GF-D8 (cell line): ENCODE results near the gene TM2D1.
A peak's percentile ranks its signal among the peaks of the same experiment; 100 is the strongest.
"Not testable (repeated sequence)": the region's sequence is repeated elsewhere in the genome, so short reads cannot be mapped to it uniquely, and the experiment has no call there.

Experiments used
- DNase-seq: peaks from one replicate; lab custom pipeline; 2025; lab: John Stamatoyannopoulos, UW

The TM2D1 gene

GRCh38 chr1:61718996-61719663 is 5.8 kb downstream of the TM2D1 start:
- DNase-seq, result not testable (repeated sequence)

GRCh38 chr1:61711969-61712368 is 13.0 kb downstream of the TM2D1 start:
- DNase-seq, result no peak

GRCh38 chr1:61711257-61711656 is 13.7 kb downstream of the TM2D1 start:
- not testable (repeated sequence) for DNase-seq

- no peak for DNase-seq
Measured at GRCh38 chr1:61709908-61710289, 15.0 kb downstream of the TM2D1 start.

- DNase-seq, result no peak
Measured at GRCh38 chr1:61708953-61709907, 15.7 kb downstream of the TM2D1 start.

GRCh38 chr1:61699911-61700851 is 24.8 kb downstream of the TM2D1 start:
- no peak for DNase-seq

GRCh38 chr1:61692155-61692800 is 32.7 kb downstream of the TM2D1 start:
- no peak for DNase-seq

GRCh38 chr1:61687901-61688300 is 37.0 kb downstream of the TM2D1 start:
- DNase-seq, result no peak

GRCh38 chr1:61682891-61683290 is 42.0 kb downstream of the TM2D1 start:
- DNase-seq, result no peak

- no peak for DNase-seq
Measured at GRCh38 chr1:61680500-61680899, 44.4 kb downstream of the TM2D1 start.

- not testable (repeated sequence) for DNase-seq
Measured at GRCh38 chr1:61676881-61677280, 48.1 kb downstream of the TM2D1 start.

- no peak for DNase-seq
Measured at GRCh38 chr1:61674221-61674620, 50.7 kb downstream of the TM2D1 start.

GRCh38 chr1:61672376-61672775 is 52.6 kb downstream of the TM2D1 start:
- no peak for DNase-seq

- DNase-seq, result no peak
Measured at GRCh38 chr1:61670445-61670844, 54.5 kb downstream of the TM2D1 start.

GRCh38 chr1:61670016-61670415 is 54.9 kb downstream of the TM2D1 start:
- peak; percentile 38 for DNase-seq

GRCh38 chr1:61659061-61659460 is 65.9 kb downstream of the TM2D1 start:
- DNase-seq, result no peak

GRCh38 chr1:61655453-61655852 is 69.5 kb downstream of the TM2D1 start:
- no peak for DNase-seq

GRCh38 chr1:61654067-61654466 is 70.9 kb downstream of the TM2D1 start:
- DNase-seq, result no peak

- DNase-seq, result no peak
Measured at GRCh38 chr1:61648983-61649742, 75.8 kb downstream of the TM2D1 start.

- no peak for DNase-seq
Measured at GRCh38 chr1:61647142-61647541, 77.8 kb downstream of the TM2D1 start.

- DNase-seq, result no peak
Measured at GRCh38 chr1:61645476-61645875, 79.5 kb downstream of the TM2D1 start.
